GM23338 (cell line): ENCODE data around the gene SPNS3. TPM values are rescaled to one million over a fixed set of nuclear protein-coding genes. Genes with fewer than 3 reads are reported as not detected.

ENCODE experiments used
- ATAC-seq: fragments of 200-7000 bp; cut with Tn5 transposase; 3 replicates; pipeline ENCODE4 v1.9.1; 2020
- DNase-seq: peaks from one replicate; pipeline ENCODE4 v3.0.0-alpha.2; 2015; ENCODE audit warnings: low spot score
- H2AFZ ChIP-seq: fragments of 200-600 bp; sonication (generic); 2 replicates; pipeline ENCODE4 v1.8.0; 2016; ENCODE audit warnings: antibody characterized with exemption, mild to moderate bottlenecking, moderate library complexity
- H3F3A ChIP-seq: fragments of 200-600 bp; sonication (generic); replicated peaks from 2 replicates; pipeline ENCODE4 v1.8.0; 2017; ENCODE audit warnings: antibody characterized with exemption, mixed run types, low read depth
- H3K27ac ChIP-seq: fragments of 200-600 bp; sonication (generic); 2 replicates; pipeline ENCODE4 v1.6.1; 2016; ENCODE audit warnings: low read depth
- H3K27me3 ChIP-seq: fragments of 200-600 bp; sonication (generic); 2 replicates; pipeline ENCODE4 v1.8.0; 2016; ENCODE audit warnings: mild to moderate bottlenecking, mixed run types, moderate library complexity; ENCODE audit not compliant: insufficient read depth
- H3K36me3 ChIP-seq: fragments of 200-600 bp; sonication (generic); 2 replicates; pipeline ENCODE4 v1.8.0; 2016; ENCODE audit warnings: mild to moderate bottlenecking; ENCODE audit not compliant: insufficient read depth
- H3K4me1 ChIP-seq: fragments of 200-600 bp; sonication (generic); 2 replicates; pipeline ENCODE4 v1.8.0; 2016; ENCODE audit warnings: mild to moderate bottlenecking, moderate library complexity; ENCODE audit not compliant: insufficient read depth
- H3K4me2 ChIP-seq: fragments of 200-600 bp; sonication (generic); 2 replicates; pipeline ENCODE4 v1.7.1; 2017; ENCODE audit warnings: mixed run types
- H3K4me3 ChIP-seq: fragments of 200-600 bp; sonication (generic); 2 replicates; pipeline ENCODE4 v1.6.1; 2016; ENCODE audit warnings: mixed run types
- H3K79me2 ChIP-seq: fragments of 200-600 bp; sonication (generic); replicated peaks from 2 replicates; pipeline ENCODE4 v1.8.0; 2017; ENCODE audit warnings: mild to moderate bottlenecking; ENCODE audit not compliant: insufficient read depth
- H3K9me2 ChIP-seq: fragments of 200-600 bp; sonication (generic); 2 replicates; pipeline ENCODE4 v1.8.0; 2017; ENCODE audit not compliant: insufficient read depth
- H4K20me1 ChIP-seq: fragments of 200-600 bp; sonication (generic); replicated peaks from 2 replicates; pipeline ENCODE4 v1.8.0; 2017; ENCODE audit warnings: mild to moderate bottlenecking; ENCODE audit not compliant: insufficient read depth
- H3K27ac Mint-ChIP-seq: 2 replicates; pipeline ENCODE4 v1.8.0; 2020; ENCODE audit warnings: inconsistent platforms, mild to moderate bottlenecking, moderate library complexity, mixed read lengths
- H3K27me3 Mint-ChIP-seq: 3 replicates; pipeline ENCODE4 v1.8.0; 2022; ENCODE audit warnings: low read depth, mild to moderate bottlenecking, moderate library complexity, mixed read lengths, inconsistent platforms; ENCODE audit not compliant: insufficient read depth, poor library complexity
- H3K36me3 Mint-ChIP-seq: 3 replicates; pipeline ENCODE4 v1.8.0; 2021; ENCODE audit warnings: low read depth, mild to moderate bottlenecking, inconsistent platforms, moderate library complexity, mixed read lengths
- H3K4me1 Mint-ChIP-seq: 3 replicates; pipeline ENCODE4 v1.8.0; 2020; ENCODE audit warnings: mild to moderate bottlenecking, inconsistent platforms, mixed read lengths
- H3K4me3 Mint-ChIP-seq: 3 replicates; pipeline ENCODE4 v1.8.0; 2021; ENCODE audit warnings: moderate library complexity, mild to moderate bottlenecking, inconsistent platforms, mixed read lengths
- H3K9me3 Mint-ChIP-seq: 3 replicates; pipeline ENCODE4 v1.8.0; 2020; ENCODE audit warnings: moderate library complexity, mild to moderate bottlenecking, inconsistent platforms, mixed read lengths
- CREB1 ChIP-seq: fragments of 250-450 bp; sonication (Bioruptor Pico); IDR thresholded peaks from 2 replicates; pipeline ENCODE4 v1.5.0; 2020; ENCODE audit warnings: low read depth, mild to moderate bottlenecking, moderate library complexity
- CTCF ChIP-seq, 2 experiments: fragments of 200-600 bp in 1 of 2; sonication (generic) in 1 of 2; conservative IDR thresholded peaks; 2 replicates each; pipeline versions ENCODE4 v1.5.1 to v1.6.1; 2016 to 2017; ENCODE audit warnings: antibody characterized with exemption in 2 of 2, low read depth in 2 of 2, mild to moderate bottlenecking in 2 of 2, moderate library complexity in 1 of 2
- ETS1 ChIP-seq: IDR thresholded peaks from 2 replicates; pipeline ENCODE4 v1.6.1; 2016; ENCODE audit warnings: antibody characterized with exemption
- EZH2 ChIP-seq: fragments of 200-600 bp; sonication (generic); IDR thresholded peaks from one replicate; pipeline ENCODE4 v1.8.0; 2017; ENCODE audit warnings: antibody characterized with exemption, mild to moderate bottlenecking, low read depth; ENCODE audit not compliant: unreplicated experiment
- EZH2phosphoT487 ChIP-seq: fragments of 200-600 bp; sonication (generic); IDR thresholded peaks from one replicate; pipeline ENCODE4 v1.8.1; 2018; ENCODE audit warnings: antibody characterized with exemption; ENCODE audit not compliant: unreplicated experiment
- JUNB ChIP-seq: IDR thresholded peaks from one replicate; pipeline ENCODE4 v1.6.1; 2016; ENCODE audit warnings: antibody characterized with exemption; ENCODE audit not compliant: unreplicated experiment
- NANOG ChIP-seq: IDR thresholded peaks from 2 replicates; pipeline ENCODE4 v1.6.1; 2016; ENCODE audit warnings: antibody characterized with exemption, borderline replicate concordance
- POLR2AphosphoS5 ChIP-seq: IDR thresholded peaks from 2 replicates; pipeline ENCODE4 v1.6.1; 2016; ENCODE audit warnings: antibody characterized with exemption, low read depth
- REST ChIP-seq: IDR thresholded peaks from one replicate; pipeline ENCODE4 v1.6.1; 2018; ENCODE audit warnings: antibody characterized with exemption; ENCODE audit not compliant: unreplicated experiment
- STAT1 ChIP-seq: IDR thresholded peaks from one replicate; pipeline ENCODE4 v1.6.1; 2016; ENCODE audit warnings: antibody characterized with exemption; ENCODE audit not compliant: unreplicated experiment
- ZNF114 ChIP-seq: fragments of 250-450 bp; sonication (Bioruptor Pico); IDR thresholded peaks from 2 replicates; pipeline ENCODE4 v1.5.0; 2020; ENCODE audit warnings: mild to moderate bottlenecking, moderate library complexity
- ZNF331 ChIP-seq: fragments of 250-450 bp; sonication (Bioruptor Pico); IDR thresholded peaks from 2 replicates; pipeline ENCODE4 v1.5.0; 2020; ENCODE audit warnings: low read depth, mild to moderate bottlenecking, moderate library complexity
- polyA plus RNA-seq: library from polyadenylated mRNA; unstranded; fragments of >200 nt; fragmentation: Nextera tagmentation; extraction: Ambion mirVana; gene quantifications from 2 replicates; pipeline ENCODE4 v1.2.1, GENCODE V29; 2016
- total RNA-seq: library from RNA; depleted of rRNA; stranded (reverse); fragments of >200 nt; shearing (Covaris generic); gene quantifications from 2 replicates; pipeline ENCODE4 v1.2.3, GENCODE V29; 2014
- TF ChIP-seq, protein P1 (sequence below): fragments of 250-450 bp; sonication (Bioruptor Pico); IDR thresholded peaks from 2 replicates; pipeline ENCODE4 v1.5.0; 2020; ENCODE audit warnings: mild to moderate bottlenecking, moderate library complexity

Gene SPNS3
- total and polyA plus RNA-seq, 2 experiments from 2014 or later, result not detected

DNA sequence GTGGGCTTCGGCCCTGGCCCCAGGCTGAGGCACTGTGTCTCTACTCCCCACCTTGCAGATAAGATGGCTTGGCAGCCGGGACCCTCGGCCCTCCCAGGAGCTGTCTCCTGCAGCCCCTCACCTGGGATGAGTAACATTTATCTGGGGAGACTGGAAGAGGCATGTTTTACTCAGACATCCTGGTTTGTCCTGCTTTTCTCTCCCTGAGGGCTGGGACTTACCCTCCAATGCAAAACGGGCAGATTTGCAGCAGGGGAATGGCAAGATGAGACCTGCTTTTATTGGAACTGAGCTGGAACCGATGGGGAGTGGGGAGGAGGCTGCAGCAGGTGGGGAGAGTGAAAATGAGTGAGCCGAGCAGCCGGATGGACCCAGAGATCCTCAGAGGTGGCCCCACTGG lies 39.9 kb upstream of the SPNS3 start:
- H3K27ac ChIP-seq, result peak overlapping the region; percentile 75
- H2AFZ ChIP-seq, result peak overlapping the region; percentile 61
- no peaks in the 10 kb centered on the region; the same call in 2 of the 3 replicates for H3K9me3 Mint-ChIP-seq

More for the DNA sequence above, 39.9 kb upstream of the SPNS3 start:
- Histone ChIP-seq H3K4me3 (no peak overlapping the region), H3K4me1 (peaks cover 31% of the 10 kb centered on the region), H3K9me2 (no peaks in the 10 kb centered on the region), H3K4me2 (0 out of 2 replicates have a peak overlapping the region, but pooled peaks have one; percentile 24), H3F3A (peaks cover 8% of the 10 kb centered on the region), H3K27me3 (no peaks in the 10 kb centered on the region), H3K36me3 (no peaks in the 10 kb centered on the region), H3K79me2 (peaks cover 4% of the 10 kb centered on the region), H4K20me1 (no peaks in the 10 kb centered on the region)
- TF ChIP-seq, protein P1, sequence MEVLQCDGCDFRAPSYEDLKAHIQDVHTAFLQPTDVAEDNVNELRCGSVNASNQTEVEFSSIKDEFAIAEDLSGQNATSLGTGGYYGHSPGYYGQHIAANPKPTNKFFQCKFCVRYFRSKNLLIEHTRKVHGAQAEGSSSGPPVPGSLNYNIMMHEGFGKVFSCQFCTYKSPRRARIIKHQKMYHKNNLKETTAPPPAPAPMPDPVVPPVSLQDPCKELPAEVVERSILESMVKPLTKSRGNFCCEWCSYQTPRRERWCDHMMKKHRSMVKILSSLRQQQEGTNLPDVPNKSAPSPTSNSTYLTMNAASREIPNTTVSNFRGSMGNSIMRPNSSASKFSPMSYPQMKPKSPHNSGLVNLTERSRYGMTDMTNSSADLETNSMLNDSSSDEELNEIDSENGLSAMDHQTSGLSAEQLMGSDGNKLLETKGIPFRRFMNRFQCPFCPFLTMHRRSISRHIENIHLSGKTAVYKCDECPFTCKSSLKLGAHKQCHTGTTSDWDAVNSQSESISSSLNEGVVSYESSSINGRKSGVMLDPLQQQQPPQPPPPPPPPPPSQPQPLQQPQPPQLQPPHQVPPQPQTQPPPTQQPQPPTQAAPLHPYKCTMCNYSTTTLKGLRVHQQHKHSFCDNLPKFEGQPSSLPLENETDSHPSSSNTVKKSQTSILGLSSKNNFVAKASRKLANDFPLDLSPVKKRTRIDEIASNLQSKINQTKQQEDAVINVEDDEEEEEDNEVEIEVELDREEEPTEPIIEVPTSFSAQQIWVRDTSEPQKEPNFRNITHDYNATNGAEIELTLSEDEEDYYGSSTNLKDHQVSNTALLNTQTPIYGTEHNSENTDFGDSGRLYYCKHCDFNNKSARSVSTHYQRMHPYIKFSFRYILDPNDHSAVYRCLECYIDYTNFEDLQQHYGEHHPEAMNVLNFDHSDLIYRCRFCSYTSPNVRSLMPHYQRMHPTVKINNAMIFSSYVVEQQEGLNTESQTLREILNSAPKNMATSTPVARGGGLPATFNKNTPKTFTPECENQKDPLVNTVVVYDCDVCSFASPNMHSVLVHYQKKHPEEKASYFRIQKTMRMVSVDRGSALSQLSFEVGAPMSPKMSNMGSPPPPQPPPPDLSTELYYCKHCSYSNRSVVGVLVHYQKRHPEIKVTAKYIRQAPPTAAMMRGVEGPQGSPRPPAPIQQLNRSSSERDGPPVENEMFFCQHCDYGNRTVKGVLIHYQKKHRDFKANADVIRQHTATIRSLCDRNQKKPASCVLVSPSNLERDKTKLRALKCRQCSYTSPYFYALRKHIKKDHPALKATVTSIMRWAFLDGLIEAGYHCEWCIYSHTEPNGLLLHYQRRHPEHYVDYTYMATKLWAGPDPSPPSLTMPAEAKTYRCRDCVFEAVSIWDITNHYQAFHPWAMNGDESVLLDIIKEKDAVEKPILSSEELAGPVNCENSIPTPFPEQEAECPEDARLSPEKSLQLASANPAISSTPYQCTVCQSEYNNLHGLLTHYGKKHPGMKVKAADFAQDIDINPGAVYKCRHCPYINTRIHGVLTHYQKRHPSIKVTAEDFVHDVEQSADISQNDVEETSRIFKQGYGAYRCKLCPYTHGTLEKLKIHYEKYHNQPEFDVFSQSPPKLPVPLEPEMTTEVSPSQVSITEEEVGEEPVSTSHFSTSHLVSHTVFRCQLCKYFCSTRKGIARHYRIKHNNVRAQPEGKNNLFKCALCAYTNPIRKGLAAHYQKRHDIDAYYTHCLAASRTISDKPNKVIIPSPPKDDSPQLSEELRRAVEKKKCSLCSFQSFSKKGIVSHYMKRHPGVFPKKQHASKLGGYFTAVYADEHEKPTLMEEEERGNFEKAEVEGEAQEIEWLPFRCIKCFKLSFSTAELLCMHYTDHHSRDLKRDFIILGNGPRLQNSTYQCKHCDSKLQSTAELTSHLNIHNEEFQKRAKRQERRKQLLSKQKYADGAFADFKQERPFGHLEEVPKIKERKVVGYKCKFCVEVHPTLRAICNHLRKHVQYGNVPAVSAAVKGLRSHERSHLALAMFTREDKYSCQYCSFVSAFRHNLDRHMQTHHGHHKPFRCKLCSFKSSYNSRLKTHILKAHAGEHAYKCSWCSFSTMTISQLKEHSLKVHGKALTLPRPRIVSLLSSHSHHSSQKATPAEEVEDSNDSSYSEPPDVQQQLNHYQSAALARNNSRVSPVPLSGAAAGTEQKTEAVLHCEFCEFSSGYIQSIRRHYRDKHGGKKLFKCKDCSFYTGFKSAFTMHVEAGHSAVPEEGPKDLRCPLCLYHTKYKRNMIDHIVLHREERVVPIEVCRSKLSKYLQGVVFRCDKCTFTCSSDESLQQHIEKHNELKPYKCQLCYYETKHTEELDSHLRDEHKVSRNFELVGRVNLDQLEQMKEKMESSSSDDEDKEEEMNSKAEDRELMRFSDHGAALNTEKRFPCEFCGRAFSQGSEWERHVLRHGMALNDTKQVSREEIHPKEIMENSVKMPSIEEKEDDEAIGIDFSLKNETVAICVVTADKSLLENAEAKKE (CRISPR knock-in tag), result no peak
- TF ChIP-seq EZH2 (no peak), REST (no peak), CTCF (conservative IDR thresholded peaks at IDR 0.05; ENCODE audit: low read depth in 2 of 2) (no peak), ETS1 (no peak), STAT1 (no peak), ZNF331 (CRISPR knock-in tag) (no peak), NANOG (no peak), JUNB (no peak), POLR2AphosphoS5 (no peak), CREB1 (CRISPR knock-in tag) (no peak), EZH2phosphoT487 (no peak), ZNF114 (CRISPR knock-in tag) (no peak)
- Mint-ChIP-seq H3K27me3 (peaks cover 25% of the 10 kb centered on the region), H3K4me3 (no peak overlapping the region), H3K27ac (peak overlapping the region; percentile 79), H3K4me1 (peaks cover 33% of the 10 kb centered on the region), H3K36me3 (no peaks in the 10 kb centered on the region; the same call in 2 of the 3 replicates)
- ATAC-seq, result no peak
- no peak for DNase-seq
